Stimulated activated CD4-positive, alpha-beta T cell treated with anti-CD3 and anti-CD28 coated beads, Interleukin-12 subunit alpha, Interleukin-12 subunit beta, amount 100 ng/mL, for 4 hours (primary cell): ENCODE data around the gene RNF152.
A peak's percentile ranks its signal among the peaks of the same experiment; 100 is the strongest.

ENCODE experiments used
- DNase-seq: peaks from one replicate; pipeline ENCODE4 v3.0.0-alpha.2; 2020

RNF152 gene

DNA sequence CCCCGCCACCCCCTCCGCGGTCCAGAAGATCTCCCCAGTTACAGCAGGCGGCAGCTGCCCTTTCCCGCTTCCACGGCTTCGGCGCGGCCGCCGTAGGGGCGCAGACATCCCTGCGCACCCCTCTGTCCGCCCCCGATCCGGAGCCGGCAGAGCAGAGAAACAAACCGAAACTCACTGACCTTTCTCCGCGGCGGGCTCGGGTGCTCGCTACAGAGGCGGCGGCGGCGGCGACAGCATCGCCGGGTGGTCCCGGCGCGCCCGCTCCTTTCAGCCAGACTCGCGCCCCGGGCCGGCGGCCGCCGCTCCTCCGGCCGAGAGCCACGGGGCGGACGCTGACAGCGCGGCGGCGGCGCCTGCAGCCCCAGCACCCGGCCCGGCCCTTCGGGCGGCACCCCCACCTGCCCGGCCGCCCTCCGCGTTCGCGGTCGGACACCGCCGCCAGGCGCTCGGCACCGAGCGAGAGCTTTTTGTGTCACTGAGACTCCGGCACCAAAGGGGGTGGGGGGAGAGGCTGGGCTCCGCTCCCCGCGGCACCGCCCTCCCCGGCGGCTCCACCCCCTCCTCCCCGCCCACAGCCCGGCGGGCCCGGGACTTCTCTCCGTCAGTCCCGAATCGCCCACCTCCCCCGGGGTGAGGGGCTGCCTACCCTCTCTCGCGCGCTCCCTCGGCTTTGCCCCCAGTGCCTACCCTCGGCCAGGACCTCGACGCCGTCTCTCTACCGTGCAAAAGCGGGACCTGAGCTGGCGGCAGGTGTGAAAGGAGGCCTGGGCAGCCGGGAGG, 1.4 kb upstream of the RNF152 start:
- DNase-seq, result peak; percentile 73

DNA sequence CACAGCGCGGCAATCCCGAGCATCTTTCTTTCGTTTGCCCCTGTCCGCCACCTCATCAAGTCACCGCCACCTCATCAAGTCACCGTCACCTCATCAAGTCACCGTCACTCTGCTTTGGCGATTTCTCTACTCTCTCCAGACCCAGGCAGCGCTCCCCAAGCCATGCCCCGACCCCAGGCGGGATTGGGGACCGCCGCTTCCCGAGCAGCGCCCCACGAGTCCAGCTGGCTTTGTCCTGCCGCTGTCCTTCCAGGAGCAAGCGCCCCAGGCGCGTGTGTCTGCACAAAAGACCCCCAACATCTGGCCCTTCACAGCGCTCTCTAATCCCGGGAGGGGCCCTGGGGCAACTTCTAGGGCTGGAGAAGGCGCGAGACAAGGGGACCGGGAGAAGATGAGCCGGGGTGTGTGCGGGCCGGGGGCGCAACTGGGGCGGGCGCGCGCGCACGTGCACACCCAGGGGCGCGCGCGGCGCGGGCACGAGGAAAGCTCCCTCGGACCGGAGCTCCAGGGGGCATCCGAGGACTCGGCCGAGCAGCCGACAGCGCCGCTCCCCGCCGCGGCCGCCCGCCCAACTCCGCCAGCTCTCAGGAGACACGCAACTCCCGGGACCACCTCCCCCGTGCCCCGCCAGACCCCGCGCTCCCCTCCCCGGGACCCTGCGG, 633 bp upstream of the RNF152 start:
- DNase-seq, result peak; percentile 20

DNA sequence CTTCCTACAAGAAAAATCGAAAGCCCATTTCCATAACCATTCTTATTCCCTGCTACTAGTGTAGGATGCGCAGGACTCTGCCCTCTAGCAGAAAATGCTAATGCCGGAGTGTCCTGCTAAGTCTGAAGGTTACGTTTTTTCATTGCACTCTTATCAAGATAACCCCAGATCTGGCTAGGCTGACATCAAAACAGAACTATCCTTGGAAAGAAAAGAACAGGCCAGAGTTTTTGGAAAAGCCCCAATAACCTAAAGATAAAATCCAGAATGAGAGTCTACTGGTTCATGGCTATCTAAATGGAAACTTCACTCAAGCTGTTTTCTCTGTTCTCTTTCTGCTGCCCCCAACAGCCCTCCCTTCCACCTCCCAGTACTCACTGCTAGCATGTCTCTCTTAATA, 913 bp downstream of the RNF152 start:
- DNase-seq, result no peak

GRCh38 chr18:61891271-61891670, 1.5 kb downstream of the RNF152 start:
- DNase-seq, result no peak

- DNase-seq, result no peak
Observed at GRCh38 chr18:61890344-61890743, 2.5 kb downstream of the RNF152 start.

DNA sequence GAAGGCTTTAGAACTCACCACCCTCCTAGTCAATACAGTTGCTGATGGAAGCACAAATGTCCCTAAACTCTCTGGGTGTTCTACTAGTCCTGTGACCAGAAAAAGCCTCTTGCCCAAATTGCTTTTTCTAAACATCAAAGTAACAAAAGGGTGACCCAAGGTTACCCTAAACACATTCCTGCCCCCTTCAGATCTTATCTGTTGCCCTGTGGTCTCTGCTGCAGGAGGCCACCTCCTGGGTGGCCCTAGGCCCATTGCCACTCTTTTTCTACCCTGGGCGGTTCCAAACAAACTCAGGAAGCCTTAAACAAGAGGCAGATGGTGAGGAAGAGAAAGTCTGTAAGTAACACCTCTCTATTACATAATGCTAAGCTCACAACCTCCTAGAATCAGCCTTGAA, 3.3 kb downstream of the RNF152 start:
- DNase-seq, result no peak

- no peak for DNase-seq
Observed at GRCh38 chr18:61888622-61889021, 4.2 kb downstream of the RNF152 start.

GRCh38 chr18:61887838-61888237, 5.0 kb downstream of the RNF152 start:
- no peak for DNase-seq

- DNase-seq, result no peak
Observed at GRCh38 chr18:61883547-61883946, 9.3 kb downstream of the RNF152 start.

DNA sequence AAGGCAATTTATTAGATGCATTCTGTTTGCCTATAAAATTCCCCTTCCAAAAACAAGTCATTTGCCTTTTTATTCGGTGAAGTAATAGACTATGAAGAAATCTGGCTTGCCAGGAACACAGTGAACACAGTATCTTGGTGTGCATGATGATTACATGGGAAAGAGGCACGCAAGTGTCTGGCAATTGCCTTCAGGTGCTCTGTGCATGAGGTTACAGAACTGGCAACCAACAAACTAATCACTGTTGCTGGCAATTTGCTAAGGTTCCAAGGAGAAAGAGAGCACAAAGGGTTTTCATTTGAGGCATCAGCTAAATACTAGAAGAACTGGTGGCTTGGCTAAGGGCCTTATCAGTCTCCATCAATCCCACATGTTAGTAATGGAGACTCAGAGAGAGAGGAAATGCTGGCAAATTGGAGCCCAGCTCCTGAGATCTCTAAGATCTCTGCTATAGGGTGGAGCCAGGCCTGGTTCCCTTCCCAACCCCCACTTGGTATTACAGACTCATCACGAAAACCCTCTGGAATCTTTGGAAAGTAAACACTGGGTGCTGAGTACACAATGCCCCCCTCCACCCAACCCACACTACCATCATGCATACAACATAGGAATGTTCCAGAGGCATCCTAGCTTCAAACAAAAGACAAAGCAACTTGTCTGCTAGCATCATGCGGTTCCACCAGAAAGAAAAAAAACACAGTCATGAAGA, 10.4 kb downstream of the RNF152 start:
- DNase-seq, result no peak

DNA sequence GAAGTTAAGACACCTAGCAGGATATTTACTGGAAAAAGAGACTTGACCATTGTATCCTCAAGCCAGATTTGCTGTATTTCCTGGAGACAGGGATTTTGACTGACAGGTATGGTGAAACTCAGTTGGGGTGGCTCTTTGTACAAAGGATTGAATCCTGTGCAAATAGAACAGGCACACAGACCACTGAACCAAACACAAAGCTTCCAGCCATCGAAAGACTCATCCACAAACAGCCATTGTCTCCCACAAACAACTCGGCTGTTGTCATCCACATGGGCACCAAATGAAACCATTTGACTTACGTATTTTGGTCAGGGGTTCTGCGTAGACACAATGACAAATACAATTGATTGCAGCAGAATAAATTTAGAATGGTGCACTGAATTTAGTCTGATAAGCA, 15.9 kb downstream of the RNF152 start:
- no peak for DNase-seq

GRCh38 chr18:61870151-61870550, 22.7 kb downstream of the RNF152 start:
- no peak for DNase-seq

GRCh38 chr18:61869636-61870035, 23.2 kb downstream of the RNF152 start:
- no peak for DNase-seq

DNA sequence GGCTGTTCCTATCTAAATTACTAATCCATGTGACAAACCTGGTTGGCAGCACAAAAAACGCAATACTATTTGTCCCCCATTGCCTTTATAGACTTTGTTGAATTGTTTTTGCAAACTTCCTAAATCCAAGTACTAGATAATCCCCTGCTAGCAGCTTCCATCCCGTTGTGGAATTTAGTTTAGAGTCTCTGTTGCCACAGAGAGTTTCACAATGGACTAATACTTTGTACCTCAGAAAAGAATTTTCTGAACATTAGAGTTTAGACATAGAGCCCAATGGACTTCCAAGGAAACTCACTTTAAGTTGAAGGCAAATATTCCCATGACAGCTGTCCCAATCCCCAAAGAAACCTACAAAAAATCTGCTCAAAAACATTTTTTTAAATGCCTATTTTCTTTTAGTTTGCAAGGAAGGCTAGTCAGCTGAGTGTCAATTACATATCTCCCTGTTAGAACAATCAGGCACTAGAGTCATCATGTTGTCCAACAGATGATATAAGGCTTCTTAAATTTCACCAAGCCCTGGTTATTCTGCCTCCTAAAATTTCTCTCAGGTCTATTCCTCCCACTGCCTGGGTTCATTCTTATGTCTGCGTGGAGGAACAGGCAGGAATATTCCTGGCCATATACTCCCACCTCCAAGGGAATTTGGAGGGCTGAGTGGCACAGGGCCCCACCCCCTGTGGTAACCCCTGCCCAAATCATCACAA, 27.2 kb downstream of the RNF152 start:
- no peak for DNase-seq

GRCh38 chr18:61861372-61861771, 31.4 kb downstream of the RNF152 start:
- no peak for DNase-seq

- no peak for DNase-seq
Observed at GRCh38 chr18:61860302-61860701, 32.5 kb downstream of the RNF152 start.

GRCh38 chr18:61859113-61859512, 33.7 kb downstream of the RNF152 start:
- no peak for DNase-seq

DNA sequence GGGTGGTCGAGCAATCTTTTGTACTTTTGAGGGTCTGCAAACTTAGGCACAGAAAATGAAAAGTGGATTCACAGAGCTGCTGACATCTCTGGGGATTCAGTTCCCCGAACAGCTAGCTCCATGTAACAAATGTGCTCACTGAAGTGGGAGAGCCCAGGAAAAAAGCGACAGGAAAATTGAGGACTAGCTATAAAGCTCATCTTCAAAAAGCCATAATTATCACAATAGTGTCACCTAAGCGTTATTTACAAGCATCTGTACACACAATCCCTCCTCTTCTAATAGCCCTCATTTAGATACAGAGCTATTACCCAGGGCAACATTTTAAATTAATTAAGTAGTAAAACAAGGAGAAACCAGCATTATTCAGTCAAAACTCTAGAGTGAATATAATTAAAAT, 36.1 kb downstream of the RNF152 start:
- DNase-seq, result no peak

- no peak for DNase-seq
Observed at GRCh38 chr18:61855449-61856378, 37.1 kb downstream of the RNF152 start.

DNA sequence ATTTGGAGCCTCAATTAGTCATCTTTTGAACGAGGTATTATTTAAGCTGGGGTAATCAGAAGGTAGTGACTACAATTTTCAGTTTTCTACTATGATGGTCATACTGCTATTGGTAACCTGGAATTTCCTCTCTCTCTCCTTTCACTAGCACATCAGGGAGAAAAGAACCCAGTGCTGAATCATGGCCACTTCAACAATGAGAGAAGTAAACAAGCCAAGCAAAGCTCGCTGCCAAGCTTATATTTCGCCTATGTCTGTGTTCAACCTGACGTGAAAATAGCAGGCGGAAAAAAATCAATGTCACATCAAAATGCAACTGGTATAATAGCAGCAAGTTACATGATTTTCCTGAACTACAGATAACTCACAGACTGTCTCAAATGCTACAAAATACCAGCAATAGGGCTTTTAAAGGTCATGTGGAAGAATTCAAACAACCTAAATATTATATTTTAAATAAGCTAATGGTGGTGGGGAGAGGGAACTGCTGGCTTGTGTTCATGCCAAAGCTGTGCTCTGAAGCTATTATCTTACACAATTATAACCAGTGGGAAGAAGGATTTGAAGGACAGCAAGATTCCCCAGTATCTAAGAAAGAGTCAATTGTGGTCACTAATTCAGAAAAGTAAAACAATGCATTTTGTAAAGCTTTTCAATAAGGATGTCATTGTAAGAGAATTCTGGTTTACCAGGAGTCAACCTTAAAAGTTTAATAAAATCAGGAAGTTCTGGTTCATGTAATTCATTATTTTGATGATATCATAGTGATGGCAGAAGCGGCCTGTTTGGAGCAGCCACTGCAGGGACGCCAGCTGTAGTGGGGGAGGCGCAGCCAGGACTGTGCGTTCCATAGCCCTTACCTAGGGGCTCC, 38.0 kb downstream of the RNF152 start:
- DNase-seq, result no peak

DNA sequence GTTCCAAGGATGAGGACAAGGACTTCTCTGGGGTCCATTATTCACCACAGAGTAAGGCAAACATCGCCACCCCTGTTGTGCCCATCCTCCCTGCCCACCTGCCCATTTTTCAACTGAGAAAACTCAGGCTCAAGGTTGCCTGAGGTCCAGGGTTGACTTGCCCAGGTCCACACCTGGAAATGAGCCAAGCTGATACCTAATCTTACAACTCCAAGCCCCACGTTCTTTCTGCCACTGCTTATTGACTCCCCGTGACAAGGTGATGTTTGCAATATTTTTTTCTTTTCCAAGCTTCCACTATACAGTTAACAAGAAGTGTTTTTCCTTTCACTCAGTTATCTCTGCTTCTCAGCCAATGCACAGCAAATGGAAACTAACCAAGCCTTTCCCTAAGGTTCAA, 39.0 kb downstream of the RNF152 start:
- DNase-seq, result no peak
